Measurements from ENCODE around the gene SPATA31D1. TPM values are rescaled to one million over a fixed set of nuclear protein-coding genes. Genes with fewer than 3 reads are reported as not detected.

Gene SPATA31D1
- total RNA-seq, 4 donors from 2014 or later: not detected

GRCh38 chr9:81979196-81979595 is 9.4 kb upstream of the SPATA31D1 start:
- H3K27ac ChIP-seq: no peak overlapping the region
- WGBS, 2 donors: 83 to 87% methylated on average over 2 of the region's 2 CpGs
- no peaks in the 10 kb centered on the region for H3K27me3 ChIP-seq
- no peaks in the 10 kb centered on the region for H3K4me1 ChIP-seq
- no peak overlapping the region for H3K4me3 ChIP-seq
- no peak for TF ChIP-seq CTCF (IDR thresholded peaks at IDR 0.05)
- no peak for TF ChIP-seq EP300 (IDR thresholded peaks at IDR 0.05)
- no peaks in the 10 kb centered on the region for H3K36me3 ChIP-seq
- H3K9me3 ChIP-seq: peaks cover 0 to 4% (median 0%) of the 10 kb centered on the region in 4 donors
- no peak for DNase-seq (ENCODE audit: low spot score in 2 of 2)

GRCh38 chr9:81980568-81980967 is 8.0 kb upstream of the SPATA31D1 start:
- H3K27me3 ChIP-seq: no peaks in the 10 kb centered on the region

DNA sequence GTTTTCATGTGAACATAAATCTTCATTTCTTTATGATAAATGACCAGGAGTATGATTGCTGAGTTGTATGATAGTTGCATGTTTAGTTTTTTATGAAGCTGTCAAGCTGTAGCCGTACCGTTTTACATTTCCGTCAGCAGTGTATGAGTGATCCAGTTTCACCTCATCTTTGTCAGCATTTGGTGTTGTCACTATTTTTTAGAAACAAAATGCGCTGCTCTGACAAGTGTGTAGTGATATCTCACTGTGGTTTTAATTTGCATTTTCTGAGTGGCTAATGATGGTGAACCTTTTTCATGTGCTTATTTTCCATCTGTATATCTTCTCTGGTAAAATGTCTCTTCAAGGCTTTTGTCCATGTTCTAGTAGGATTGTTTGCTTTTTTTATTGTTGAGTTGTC is 6.7 kb upstream of the SPATA31D1 start:
- no peak for DNase-seq (ENCODE audit: low spot score in 2 of 2)
- Histone ChIP-seq H3K27ac (no peak overlapping the region), H3K4me1 (no peaks in the 10 kb centered on the region), H3K27me3 (no peaks in the 10 kb centered on the region), H3K9me3 (peaks cover 0 to 2% (median 0%) of the 10 kb centered on the region in 4 donors), H3K36me3 (no peaks in the 10 kb centered on the region), H3K4me3 (no peak overlapping the region)
- 77 to 78% methylated on average over 4 of the region's 4 CpGs for WGBS, 2 donors
- TF ChIP-seq POLR2A (IDR thresholded peaks at IDR 0.05) (no peak), EP300 (IDR thresholded peaks at IDR 0.05) (no peak), CTCF (IDR thresholded peaks at IDR 0.05) (no peak)

More at GRCh38 chr9:81980568-81980967, 8.0 kb upstream of the SPATA31D1 start:
- Histone ChIP-seq H3K4me1 (no peaks in the 10 kb centered on the region), H3K36me3 (no peaks in the 10 kb centered on the region), H3K27ac (no peak overlapping the region), H3K4me3 (no peak overlapping the region), H3K9me3 (peaks cover 0 to 3% (median 0%) of the 10 kb centered on the region in 4 donors)
- no peak for DNase-seq (ENCODE audit: low spot score in 2 of 2)
- TF ChIP-seq EP300 (IDR thresholded peaks at IDR 0.05) (no peak), CTCF (IDR thresholded peaks at IDR 0.05) (no peak), POLR2A (IDR thresholded peaks at IDR 0.05) (no peak)

GRCh38 chr9:81984928-81985327 is 3.6 kb upstream of the SPATA31D1 start:
- WGBS, 2 donors: 86 to 90% methylated on average over 6 of the region's 6 CpGs
- no peak for TF ChIP-seq POLR2A (IDR thresholded peaks at IDR 0.05)
- no peak for TF ChIP-seq CTCF (IDR thresholded peaks at IDR 0.05)
- TF ChIP-seq EP300 (IDR thresholded peaks at IDR 0.05): no peak

GRCh38 chr9:81986051-81986450 is 2.5 kb upstream of the SPATA31D1 start:
- Histone ChIP-seq H3K36me3 (no peaks in the 10 kb centered on the region), H3K9me3 (no peaks in the 10 kb centered on the region), H3K27me3 (no peaks in the 10 kb centered on the region), H3K4me3 (no peak overlapping the region), H3K4me1 (no peaks in the 10 kb centered on the region), H3K27ac (no peak overlapping the region)
- TF ChIP-seq CTCF (IDR thresholded peaks at IDR 0.05) (no peak), EP300 (IDR thresholded peaks at IDR 0.05) (no peak), POLR2A (IDR thresholded peaks at IDR 0.05) (no peak)
- no peak for DNase-seq (ENCODE audit: low spot score in 2 of 2)
- 72 to 81% methylated on average over 1 of the region's 1 CpG for WGBS, 2 donors

More at GRCh38 chr9:81984928-81985327, 3.6 kb upstream of the SPATA31D1 start:
- Histone ChIP-seq H3K4me1 (no peaks in the 10 kb centered on the region), H3K4me3 (no peak overlapping the region), H3K27ac (no peak overlapping the region), H3K27me3 (no peaks in the 10 kb centered on the region), H3K36me3 (no peaks in the 10 kb centered on the region), H3K9me3 (no peaks in the 10 kb centered on the region)
- DNase-seq (ENCODE audit: low spot score in 2 of 2): no peak

Data from tibial nerve (tissue), 4 donors.